WTC11 (cell line): Measurements from ENCODE around the gene LY6G5C. TPM values are rescaled to one million over a fixed set of nuclear protein-coding genes. Genes with fewer than 3 reads are reported as not detected.

Experiments used
- ATAC-seq: fragments of 200-7000 bp; cut with Tn5 transposase; 2 replicates; pipeline ENCODE4 v1.10.0; 2021; ENCODE audit warnings: mild to moderate bottlenecking, moderate library complexity
- CTCF ChIA-PET: fragments of 300-600 bp; sonication (Branson Sonifier 250); formaldehyde crosslinking; loops from one replicate; lab custom pipeline; 2021; ENCODE audit warnings: antibody characterized with exemption; lab: Charles Lee
- POLR2A ChIA-PET: fragments of 350-600 bp; sonication (Branson Sonifier 250); formaldehyde crosslinking; loops from one replicate; lab custom pipeline; 2021; ENCODE audit warnings: antibody characterized with exemption; lab: Charles Lee
- DNase-seq: peaks from one replicate; pipeline ENCODE4 v3.0.0; 2021; ENCODE audit warnings: low spot score
- H3K27ac Mint-ChIP-seq: 2 replicates; pipeline ENCODE4 v1.8.0; 2021; ENCODE audit warnings: mixed read lengths
- H3K27me3 Mint-ChIP-seq: 2 replicates; pipeline ENCODE4 v1.8.0; 2021; ENCODE audit warnings: low read depth, mild to moderate bottlenecking, moderate library complexity, mixed read lengths
- H3K36me3 Mint-ChIP-seq: 2 replicates; pipeline ENCODE4 v1.8.0; 2021; ENCODE audit warnings: mixed read lengths
- H3K4me1 Mint-ChIP-seq: 2 replicates; pipeline ENCODE4 v1.8.0; 2022; ENCODE audit warnings: mixed read lengths
- H3K4me3 Mint-ChIP-seq: 2 replicates; pipeline ENCODE4 v1.8.0; 2021; ENCODE audit warnings: mild to moderate bottlenecking, moderate library complexity, mixed read lengths
- H3K9me3 Mint-ChIP-seq: 2 replicates; pipeline ENCODE4 v1.8.0; 2021; ENCODE audit warnings: mixed read lengths
- ELF4 ChIP-seq: sonication (generic); formaldehyde crosslinking; IDR thresholded peaks from 2 replicates; pipeline ENCODE4 v1.8.1; 2022; ENCODE audit warnings: low read depth, mild to moderate bottlenecking, moderate library complexity, missing genetic modification reagents
- GRHL2 ChIP-seq: fragments of 250-450 bp; sonication (Bioruptor Pico); IDR thresholded peaks from 2 replicates; pipeline ENCODE4 v1.8.0; 2022; ENCODE audit warnings: mild to moderate bottlenecking, moderate library complexity; ENCODE audit not compliant: insufficient replicate concordance, severe bottlenecking
- PRDM15 ChIP-seq: sonication (generic); formaldehyde crosslinking; IDR thresholded peaks from 2 replicates; pipeline ENCODE4 v1.8.0; 2022; ENCODE audit warnings: missing genetic modification reagents
- SP1 ChIP-seq: sonication (generic); formaldehyde crosslinking; conservative IDR thresholded peaks from 2 replicates; pipeline ENCODE4 v1.8.1; 2022; ENCODE audit warnings: missing genetic modification reagents
- STAT6 ChIP-seq: sonication (generic); formaldehyde crosslinking; conservative IDR thresholded peaks from 2 replicates; pipeline ENCODE4 v1.8.1; 2023; ENCODE audit warnings: mild to moderate bottlenecking, low read depth, missing genetic modification reagents, moderate library complexity
- USF1 ChIP-seq: sonication (generic); formaldehyde crosslinking; IDR thresholded peaks from 2 replicates; pipeline ENCODE4 v1.8.0; 2022; ENCODE audit warnings: mild to moderate bottlenecking, missing genetic modification reagents
- ZNF121 ChIP-seq: sonication (generic); formaldehyde crosslinking; IDR thresholded peaks from 2 replicates; pipeline ENCODE4 v1.8.0; 2023; ENCODE audit warnings: missing genetic modification reagents
- ZNF219 ChIP-seq: sonication (generic); formaldehyde crosslinking; IDR thresholded peaks from 2 replicates; pipeline ENCODE4 v1.8.0; 2023; ENCODE audit warnings: missing genetic modification reagents, mild to moderate bottlenecking, borderline replicate concordance
- ZNF281 ChIP-seq: sonication (generic); formaldehyde crosslinking; IDR thresholded peaks from 2 replicates; pipeline ENCODE4 v1.8.0; 2023; ENCODE audit warnings: mild to moderate bottlenecking, missing genetic modification reagents
- ZNF512 ChIP-seq: sonication (generic); formaldehyde crosslinking; IDR thresholded peaks from 2 replicates; pipeline ENCODE4 v1.8.1; 2022; ENCODE audit warnings: missing genetic modification reagents, borderline replicate concordance
- ZNF671 ChIP-seq: fragments of 250-450 bp; sonication (Bioruptor Pico); IDR thresholded peaks from 2 replicates; pipeline ENCODE4 v1.8.0; 2021; ENCODE audit warnings: mild to moderate bottlenecking
- total RNA-seq: library from RNA; stranded (reverse); gene quantifications from 3 replicates; pipeline ENCODE4 v1.2.3, GENCODE V29; 2021

LY6G5C gene
- total RNA-seq, 1 experiment from 2014 or later: 1.0 TPM

- DNase-seq: no peak
- CTCF ChIA-PET: no interaction called here
- POLR2A ChIA-PET: no interaction called here
- Mint-ChIP-seq H3K4me3 (no peak overlapping the region), H3K9me3 (no peaks in the 10 kb centered on the region), H3K27ac (peak overlapping the region; percentile 60), H3K27me3 (no peaks in the 10 kb centered on the region; the same call in 1 of the 2 replicates), H3K36me3 (peaks cover 91% of the 10 kb centered on the region), H3K4me1 (no peaks in the 10 kb centered on the region)
- no peak for ATAC-seq
- TF ChIP-seq SP1 (CRISPR knock-in tag) (no peak), ELF4 (no peak), ZNF281 (CRISPR knock-in tag) (no peak)
These were observed 50.5 kb downstream of the LY6G5C start for GRCh38 chr6:31630177-31630934.

- ChIA-PET CTCF (no interaction called here), POLR2A (interaction anchor here (1.0 to 1.1 kb wide), 2 partner anchors 9 to 23 kb away, joined by 3 to 4 read pairs; no protein-coding TSS in a partner anchor)
- Mint-ChIP-seq H3K27ac (no peak overlapping the region), H3K36me3 (peaks cover 91% of the 10 kb centered on the region), H3K4me3 (no peak overlapping the region), H3K27me3 (no peaks in the 10 kb centered on the region; the same call in 1 of the 2 replicates), H3K9me3 (no peaks in the 10 kb centered on the region), H3K4me1 (no peaks in the 10 kb centered on the region)
- TF ChIP-seq USF1: no peak
- TF ChIP-seq ZNF219 (CRISPR knock-in tag): no peak
- TF ChIP-seq ZNF512 (CRISPR knock-in tag): no peak
- no peak for TF ChIP-seq STAT6 (CRISPR knock-in tag)
- no peak for TF ChIP-seq PRDM15 (CRISPR knock-in tag)
- no peak for TF ChIP-seq ZNF671 (CRISPR knock-in tag)
- TF ChIP-seq ZNF121 (CRISPR knock-in tag): no peak
- TF ChIP-seq GRHL2 (CRISPR knock-in tag): no peak
- ATAC-seq: no peak
- DNase-seq: no peak
These were observed 51.9 kb downstream of the LY6G5C start for GRCh38 chr6:31629014-31629413.
